HL-60 (cell line): ENCODE measurements around the gene PDC.

Source experiments
- GABPA ChIP-seq: IDR thresholded peaks from 2 replicates; pipeline ENCODE4 v1.6.1; 2012; ENCODE audit warnings: low read depth
- POLR2AphosphoS5 ChIP-seq: IDR thresholded peaks from 2 replicates; pipeline ENCODE4 v1.6.1; 2012; ENCODE audit warnings: low read depth
- TF ChIP-seq, protein P1 (sequence below): IDR thresholded peaks from one replicate; pipeline ENCODE4 v1.5.1; 2011; ENCODE audit warnings: low read length, control low read depth, inconsistent platforms; ENCODE audit not compliant: insufficient read depth
- TF ChIP-seq, protein P2 (sequence below): IDR thresholded peaks from 2 replicates; pipeline ENCODE4 v1.6.1; 2012; ENCODE audit warnings: low read depth; ENCODE audit not compliant: insufficient replicate concordance

DNA sequence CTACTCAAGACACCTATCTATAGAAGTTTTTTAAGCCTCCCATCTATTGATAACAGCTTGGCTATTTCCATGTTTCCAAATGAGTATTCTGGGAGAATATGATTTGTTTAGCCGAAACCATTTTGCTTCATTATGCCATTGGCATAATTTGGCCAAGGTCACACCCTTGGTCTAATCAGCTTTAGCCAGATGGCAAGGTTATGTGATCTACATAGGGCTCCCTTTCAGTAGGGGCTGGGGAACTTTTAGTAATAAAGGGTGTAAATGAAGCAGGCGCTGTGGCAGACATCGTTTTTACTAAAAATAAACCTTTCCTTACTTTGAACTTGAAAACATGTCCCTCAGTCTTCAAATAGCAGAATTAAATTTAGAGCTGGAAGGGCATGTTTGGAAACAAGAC, 3.0 kb upstream of the PDC start:
- TF ChIP-seq, protein P1, sequence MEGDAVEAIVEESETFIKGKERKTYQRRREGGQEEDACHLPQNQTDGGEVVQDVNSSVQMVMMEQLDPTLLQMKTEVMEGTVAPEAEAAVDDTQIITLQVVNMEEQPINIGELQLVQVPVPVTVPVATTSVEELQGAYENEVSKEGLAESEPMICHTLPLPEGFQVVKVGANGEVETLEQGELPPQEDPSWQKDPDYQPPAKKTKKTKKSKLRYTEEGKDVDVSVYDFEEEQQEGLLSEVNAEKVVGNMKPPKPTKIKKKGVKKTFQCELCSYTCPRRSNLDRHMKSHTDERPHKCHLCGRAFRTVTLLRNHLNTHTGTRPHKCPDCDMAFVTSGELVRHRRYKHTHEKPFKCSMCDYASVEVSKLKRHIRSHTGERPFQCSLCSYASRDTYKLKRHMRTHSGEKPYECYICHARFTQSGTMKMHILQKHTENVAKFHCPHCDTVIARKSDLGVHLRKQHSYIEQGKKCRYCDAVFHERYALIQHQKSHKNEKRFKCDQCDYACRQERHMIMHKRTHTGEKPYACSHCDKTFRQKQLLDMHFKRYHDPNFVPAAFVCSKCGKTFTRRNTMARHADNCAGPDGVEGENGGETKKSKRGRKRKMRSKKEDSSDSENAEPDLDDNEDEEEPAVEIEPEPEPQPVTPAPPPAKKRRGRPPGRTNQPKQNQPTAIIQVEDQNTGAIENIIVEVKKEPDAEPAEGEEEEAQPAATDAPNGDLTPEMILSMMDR, result no peak
- TF ChIP-seq, protein P2, sequence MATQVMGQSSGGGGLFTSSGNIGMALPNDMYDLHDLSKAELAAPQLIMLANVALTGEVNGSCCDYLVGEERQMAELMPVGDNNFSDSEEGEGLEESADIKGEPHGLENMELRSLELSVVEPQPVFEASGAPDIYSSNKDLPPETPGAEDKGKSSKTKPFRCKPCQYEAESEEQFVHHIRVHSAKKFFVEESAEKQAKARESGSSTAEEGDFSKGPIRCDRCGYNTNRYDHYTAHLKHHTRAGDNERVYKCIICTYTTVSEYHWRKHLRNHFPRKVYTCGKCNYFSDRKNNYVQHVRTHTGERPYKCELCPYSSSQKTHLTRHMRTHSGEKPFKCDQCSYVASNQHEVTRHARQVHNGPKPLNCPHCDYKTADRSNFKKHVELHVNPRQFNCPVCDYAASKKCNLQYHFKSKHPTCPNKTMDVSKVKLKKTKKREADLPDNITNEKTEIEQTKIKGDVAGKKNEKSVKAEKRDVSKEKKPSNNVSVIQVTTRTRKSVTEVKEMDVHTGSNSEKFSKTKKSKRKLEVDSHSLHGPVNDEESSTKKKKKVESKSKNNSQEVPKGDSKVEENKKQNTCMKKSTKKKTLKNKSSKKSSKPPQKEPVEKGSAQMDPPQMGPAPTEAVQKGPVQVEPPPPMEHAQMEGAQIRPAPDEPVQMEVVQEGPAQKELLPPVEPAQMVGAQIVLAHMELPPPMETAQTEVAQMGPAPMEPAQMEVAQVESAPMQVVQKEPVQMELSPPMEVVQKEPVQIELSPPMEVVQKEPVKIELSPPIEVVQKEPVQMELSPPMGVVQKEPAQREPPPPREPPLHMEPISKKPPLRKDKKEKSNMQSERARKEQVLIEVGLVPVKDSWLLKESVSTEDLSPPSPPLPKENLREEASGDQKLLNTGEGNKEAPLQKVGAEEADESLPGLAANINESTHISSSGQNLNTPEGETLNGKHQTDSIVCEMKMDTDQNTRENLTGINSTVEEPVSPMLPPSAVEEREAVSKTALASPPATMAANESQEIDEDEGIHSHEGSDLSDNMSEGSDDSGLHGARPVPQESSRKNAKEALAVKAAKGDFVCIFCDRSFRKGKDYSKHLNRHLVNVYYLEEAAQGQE, result no peak
- TF ChIP-seq POLR2AphosphoS5 (no peak), GABPA (no peak)
